Osteoblast (primary cell): ENCODE data around the gene CDC20. TPM values are rescaled to one million over a fixed set of nuclear protein-coding genes. Genes with fewer than 3 reads are reported as not detected.

ENCODE experiments used
- DNase-seq: peaks from one replicate; pipeline ENCODE4 v3.0.0; 2011; ENCODE audit warnings: low spot score, mixed read lengths; ENCODE audit not compliant: insufficient read length; ENCODE audit errors: missing footprints
- H2AFZ ChIP-seq: 2 replicates; pipeline ENCODE4 v1.6.0; 2011; ENCODE audit warnings: mild to moderate bottlenecking, low read length
- H3K27ac ChIP-seq: 2 replicates; pipeline ENCODE4 v1.5.1; 2011; ENCODE audit warnings: mild to moderate bottlenecking, low read depth, low read length, moderate library complexity
- H3K27me3 ChIP-seq: 2 replicates; pipeline ENCODE4 v1.6.0; 2012; ENCODE audit warnings: mild to moderate bottlenecking, control low read depth, inconsistent platforms, low read length, moderate library complexity; ENCODE audit not compliant: insufficient read depth
- H3K36me3 ChIP-seq: 2 replicates; pipeline ENCODE4 v1.5.1; 2011; ENCODE audit warnings: mild to moderate bottlenecking, low read length, control low read depth, moderate library complexity; ENCODE audit not compliant: insufficient read depth
- H3K4me1 ChIP-seq: 2 replicates; pipeline ENCODE4 v1.5.1; 2011; ENCODE audit warnings: mild to moderate bottlenecking, low read length, control low read depth, moderate library complexity; ENCODE audit not compliant: insufficient read depth
- H3K4me2 ChIP-seq: 2 replicates; pipeline ENCODE4 v1.6.0; 2011; ENCODE audit warnings: mild to moderate bottlenecking, low read length; ENCODE audit not compliant: insufficient read depth
- H3K4me3 ChIP-seq: fragments of 200-600 bp; sonication (generic); 3 replicates; pipeline ENCODE4 v1.5.1; 2012; ENCODE audit warnings: mild to moderate bottlenecking, low read length, inconsistent platforms; ENCODE audit not compliant: insufficient read depth
- H3K79me2 ChIP-seq: 2 replicates; pipeline ENCODE4 v1.6.0; 2012; ENCODE audit warnings: mild to moderate bottlenecking, low read length, control low read depth, inconsistent platforms; ENCODE audit not compliant: insufficient read depth
- H3K9me3 ChIP-seq: 2 replicates; pipeline ENCODE4 v1.5.1; 2011; ENCODE audit warnings: low read depth, low read length, control low read depth
- H4K20me1 ChIP-seq: 2 replicates; pipeline ENCODE4 v1.6.0; 2012; ENCODE audit warnings: mild to moderate bottlenecking, low read length, control low read depth; ENCODE audit not compliant: insufficient read depth
- total RNA-seq: library from RNA; depleted of rRNA; stranded (reverse); fragments of >200 nt; gene quantifications from 2 replicates; pipeline ENCODE4 v1.2.3, GENCODE V29; 2012
- TF ChIP-seq, protein P1 (sequence below): IDR thresholded peaks from 2 replicates; pipeline ENCODE4 v1.5.1; 2011; ENCODE audit warnings: mild to moderate bottlenecking, low read depth, low read length, moderate library complexity; ENCODE audit errors: extremely low read depth

CDC20 gene
- total RNA-seq, 1 donor = 4.7 TPM

DNA sequence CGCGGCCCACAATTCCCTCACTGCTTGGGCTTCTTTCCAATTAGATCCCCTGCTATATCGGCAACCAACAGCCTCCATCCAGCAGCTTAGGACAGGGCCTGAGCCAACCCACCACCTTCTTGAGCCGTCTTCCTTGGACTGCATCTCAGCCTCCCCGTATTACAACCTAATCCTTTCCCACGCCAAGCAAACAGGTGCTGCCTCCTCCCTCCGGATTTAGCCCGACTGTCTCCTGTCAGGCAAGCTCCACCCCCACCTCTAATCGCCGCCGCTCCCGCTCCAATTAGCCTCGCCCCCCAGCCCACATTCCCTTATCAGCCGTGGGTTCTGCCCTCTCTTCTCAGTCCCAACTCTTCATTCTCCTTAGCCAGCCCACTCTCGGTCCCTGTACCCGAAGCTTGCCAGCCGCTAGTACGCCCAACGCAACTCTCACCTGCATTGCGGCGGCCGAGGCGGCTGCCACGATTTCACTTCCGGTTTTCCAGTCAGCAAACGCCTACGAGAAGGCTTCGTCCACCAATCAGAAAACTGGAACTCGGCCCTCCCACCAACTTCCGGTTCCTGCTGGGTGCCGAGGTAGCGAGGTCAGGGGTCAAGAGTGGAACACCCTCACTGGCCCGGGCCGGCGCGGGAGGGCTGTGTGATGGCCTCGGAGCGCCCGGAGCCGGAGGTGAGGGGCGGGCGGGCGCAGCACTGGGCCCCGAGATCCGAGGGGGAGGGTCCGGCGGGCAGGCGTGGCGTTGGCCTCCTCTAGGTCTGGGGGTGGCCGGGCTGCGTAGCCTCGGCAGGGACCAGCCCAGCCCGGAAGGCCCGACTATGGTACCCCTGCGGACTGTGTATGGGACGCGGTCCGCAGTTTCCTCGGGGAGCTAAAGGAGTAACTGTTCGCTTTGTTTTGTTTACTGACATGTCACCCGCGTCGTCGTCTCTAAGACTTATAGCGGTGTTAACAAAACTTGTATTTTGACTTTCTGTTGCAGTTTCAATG lies 30.8 kb downstream of the CDC20 start, which contains the start of the genes MED8 and SZT2:
MED8 (minus strand) TSS at position 475 of the 988 bp plus-strand sequence; CDS start at position 439, 36 bp downstream.
SZT2 (plus strand) TSS at position 574 of the 988 bp plus-strand sequence; CDS start at position 644, 70 bp downstream.
- Histone ChIP-seq H3K27ac (peak within 1 kb of the TSS; percentile 89), H3K9me3 (no peaks in the 10 kb centered on the region), H2AFZ (peak within 1 kb of the TSS; percentile 98), H3K4me2 (peak within 1 kb of the TSS; percentile 97), H3K79me2 (peaks cover 80% of the 10 kb centered on the region), H4K20me1 (peaks cover 32% of the 10 kb centered on the region), H3K4me3 (peak within 1 kb of the TSS; percentile 95), H3K36me3 (peaks cover 33% of the 10 kb centered on the region), H3K4me1 (peaks cover 21% of the 10 kb centered on the region), H3K27me3 (no peaks in the 10 kb centered on the region)
- TF ChIP-seq, protein P1, sequence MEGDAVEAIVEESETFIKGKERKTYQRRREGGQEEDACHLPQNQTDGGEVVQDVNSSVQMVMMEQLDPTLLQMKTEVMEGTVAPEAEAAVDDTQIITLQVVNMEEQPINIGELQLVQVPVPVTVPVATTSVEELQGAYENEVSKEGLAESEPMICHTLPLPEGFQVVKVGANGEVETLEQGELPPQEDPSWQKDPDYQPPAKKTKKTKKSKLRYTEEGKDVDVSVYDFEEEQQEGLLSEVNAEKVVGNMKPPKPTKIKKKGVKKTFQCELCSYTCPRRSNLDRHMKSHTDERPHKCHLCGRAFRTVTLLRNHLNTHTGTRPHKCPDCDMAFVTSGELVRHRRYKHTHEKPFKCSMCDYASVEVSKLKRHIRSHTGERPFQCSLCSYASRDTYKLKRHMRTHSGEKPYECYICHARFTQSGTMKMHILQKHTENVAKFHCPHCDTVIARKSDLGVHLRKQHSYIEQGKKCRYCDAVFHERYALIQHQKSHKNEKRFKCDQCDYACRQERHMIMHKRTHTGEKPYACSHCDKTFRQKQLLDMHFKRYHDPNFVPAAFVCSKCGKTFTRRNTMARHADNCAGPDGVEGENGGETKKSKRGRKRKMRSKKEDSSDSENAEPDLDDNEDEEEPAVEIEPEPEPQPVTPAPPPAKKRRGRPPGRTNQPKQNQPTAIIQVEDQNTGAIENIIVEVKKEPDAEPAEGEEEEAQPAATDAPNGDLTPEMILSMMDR = no peak
- peak; percentile 97 for DNase-seq

- Histone ChIP-seq H3K79me2 (peaks cover 90% of the 10 kb centered on the region), H4K20me1 (peaks cover 13% of the 10 kb centered on the region)
Observed at GRCh38 chr1:43392702-43393101, 33.9 kb downstream of the CDC20 start.

GRCh38 chr1:43395523-43395922 lies 36.7 kb downstream of the CDC20 start:
- TF ChIP-seq, protein P1 = no peak
- Histone ChIP-seq H3K4me3 (no peak overlapping the region), H3K27me3 (no peaks in the 10 kb centered on the region), H3K9me3 (no peaks in the 10 kb centered on the region), H3K4me2 (no peak overlapping the region), H3K36me3 (peaks cover 11% of the 10 kb centered on the region), H3K27ac (no peak overlapping the region), H4K20me1 (no peaks in the 10 kb centered on the region), H2AFZ (no peak overlapping the region), H3K79me2 (peaks cover 81% of the 10 kb centered on the region), H3K4me1 (peaks cover 5% of the 10 kb centered on the region)
- DNase-seq = no peak

More at GRCh38 chr1:43392702-43393101, 33.9 kb downstream of the CDC20 start:
- Histone ChIP-seq H3K4me1 (peaks cover 20% of the 10 kb centered on the region), H3K9me3 (no peaks in the 10 kb centered on the region), H3K4me3 (no peak overlapping the region), H2AFZ (no peak overlapping the region), H3K36me3 (peaks cover 6% of the 10 kb centered on the region), H3K27ac (no peak overlapping the region), H3K4me2 (no peak overlapping the region), H3K27me3 (no peaks in the 10 kb centered on the region)
- TF ChIP-seq, protein P1 = no peak
- no peak for DNase-seq

GRCh38 chr1:43396059-43396458 lies 37.3 kb downstream of the CDC20 start:
- no peak for DNase-seq
- peaks cover 79% of the 10 kb centered on the region for H3K79me2 ChIP-seq
- H3K27ac ChIP-seq = no peak overlapping the region
- no peak overlapping the region for H3K4me3 ChIP-seq
- no peaks in the 10 kb centered on the region for H3K27me3 ChIP-seq
- no peaks in the 10 kb centered on the region for H3K4me1 ChIP-seq
- H3K9me3 ChIP-seq = no peaks in the 10 kb centered on the region
- no peaks in the 10 kb centered on the region for H4K20me1 ChIP-seq
- TF ChIP-seq, protein P1 = no peak
- no peak overlapping the region for H3K4me2 ChIP-seq
- no peak overlapping the region for H2AFZ ChIP-seq
- peaks cover 11% of the 10 kb centered on the region for H3K36me3 ChIP-seq
